ENCODE measurements around the gene NEDD4.

The NEDD4 gene

DNA sequence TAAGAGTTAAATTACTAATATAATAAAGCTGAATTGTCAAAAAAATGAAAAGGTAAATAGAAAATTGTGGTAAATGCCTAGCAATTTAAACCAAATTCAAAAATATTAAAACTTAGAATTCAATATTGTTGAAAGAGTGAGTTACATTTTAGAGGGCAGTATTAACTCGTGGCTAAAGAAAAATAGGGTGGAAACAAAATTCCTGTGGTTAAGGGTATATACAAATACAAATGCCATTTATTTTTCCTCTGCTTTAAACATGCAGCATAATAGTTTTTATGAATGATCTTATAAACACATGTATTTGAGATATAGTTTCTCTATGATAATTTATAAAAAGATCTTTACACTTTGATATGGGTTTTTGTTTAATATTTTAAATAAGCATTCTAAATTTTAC lies 79.0 kb downstream of the NEDD4 start:
- Histone ChIP-seq H3K36me3 (no peaks in the 10 kb centered on the region), H3K4me1 (peaks cover 9% of the 10 kb centered on the region), H3K27me3 (no peaks in the 10 kb centered on the region), H3K9me3 (no peaks in the 10 kb centered on the region), H3K4me3 (ENCODE audit: low read depth, low read length) (no peak overlapping the region)
- DNase-seq: no peak
- TF ChIP-seq, protein P1, sequence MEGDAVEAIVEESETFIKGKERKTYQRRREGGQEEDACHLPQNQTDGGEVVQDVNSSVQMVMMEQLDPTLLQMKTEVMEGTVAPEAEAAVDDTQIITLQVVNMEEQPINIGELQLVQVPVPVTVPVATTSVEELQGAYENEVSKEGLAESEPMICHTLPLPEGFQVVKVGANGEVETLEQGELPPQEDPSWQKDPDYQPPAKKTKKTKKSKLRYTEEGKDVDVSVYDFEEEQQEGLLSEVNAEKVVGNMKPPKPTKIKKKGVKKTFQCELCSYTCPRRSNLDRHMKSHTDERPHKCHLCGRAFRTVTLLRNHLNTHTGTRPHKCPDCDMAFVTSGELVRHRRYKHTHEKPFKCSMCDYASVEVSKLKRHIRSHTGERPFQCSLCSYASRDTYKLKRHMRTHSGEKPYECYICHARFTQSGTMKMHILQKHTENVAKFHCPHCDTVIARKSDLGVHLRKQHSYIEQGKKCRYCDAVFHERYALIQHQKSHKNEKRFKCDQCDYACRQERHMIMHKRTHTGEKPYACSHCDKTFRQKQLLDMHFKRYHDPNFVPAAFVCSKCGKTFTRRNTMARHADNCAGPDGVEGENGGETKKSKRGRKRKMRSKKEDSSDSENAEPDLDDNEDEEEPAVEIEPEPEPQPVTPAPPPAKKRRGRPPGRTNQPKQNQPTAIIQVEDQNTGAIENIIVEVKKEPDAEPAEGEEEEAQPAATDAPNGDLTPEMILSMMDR (IDR thresholded peaks at IDR 0.05; ENCODE audit: low read depth, low read length): no peak

DNA sequence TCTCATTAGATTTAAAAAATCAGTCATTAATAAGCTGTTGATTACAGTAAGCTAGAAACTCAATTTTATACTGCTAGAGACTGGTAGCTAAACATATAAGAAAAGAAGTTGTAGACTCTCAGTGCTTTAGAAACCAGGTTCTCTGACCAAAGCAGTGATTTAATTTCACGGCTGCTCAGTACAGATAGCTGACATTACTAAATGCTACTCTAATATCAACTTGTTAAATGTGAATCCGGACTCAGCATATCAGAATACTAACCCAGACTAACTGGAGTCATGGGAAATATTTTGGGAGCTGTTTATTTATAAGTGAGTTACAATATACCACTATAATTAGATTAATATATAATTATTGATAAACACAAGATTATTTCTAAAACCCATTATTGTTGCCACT lies 80.4 kb downstream of the NEDD4 start:
- DNase-seq: no peak
- Histone ChIP-seq H3K27me3 (no peaks in the 10 kb centered on the region), H3K36me3 (no peaks in the 10 kb centered on the region), H3K4me3 (ENCODE audit: low read depth, low read length) (no peak overlapping the region), H3K4me1 (peaks cover 9% of the 10 kb centered on the region), H3K9me3 (no peaks in the 10 kb centered on the region)
- TF ChIP-seq, protein P1 (IDR thresholded peaks at IDR 0.05; ENCODE audit: low read depth, low read length): no peak

DNA sequence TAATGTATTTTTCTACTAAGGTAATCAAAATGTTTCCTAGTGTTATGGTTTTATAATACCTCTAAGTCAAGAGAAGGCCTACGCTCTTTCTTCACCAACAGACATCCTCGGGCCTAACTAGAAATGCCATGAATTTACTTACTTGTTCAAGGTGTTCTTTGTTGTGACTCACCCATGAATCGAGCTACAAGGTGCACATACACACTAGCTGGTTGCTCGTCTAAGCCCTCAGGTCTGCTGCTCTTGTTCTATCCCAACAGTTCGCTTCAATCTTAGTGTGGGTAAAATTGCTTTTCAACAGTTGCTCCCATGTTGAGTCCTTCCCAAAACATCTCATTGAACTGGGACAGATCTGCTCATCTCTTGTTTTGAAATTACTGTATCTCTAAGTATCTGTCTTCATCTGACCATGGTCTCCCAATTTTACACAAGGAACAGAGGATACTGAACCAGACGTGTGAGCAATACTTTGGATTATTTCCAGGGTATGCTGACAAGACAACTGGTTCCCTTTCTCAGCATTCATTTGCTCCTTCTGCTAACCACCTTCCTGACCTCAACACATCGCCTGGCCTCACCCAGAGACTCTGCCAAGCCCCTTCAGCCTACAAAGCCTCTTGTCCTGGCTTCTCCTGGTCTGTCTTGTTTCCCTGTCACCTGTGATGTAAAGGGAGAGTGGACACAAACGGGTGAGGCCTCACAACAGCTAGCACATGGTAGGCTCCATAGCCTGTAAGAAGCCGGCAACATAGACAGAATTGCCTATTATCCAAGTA lies 84.2 kb downstream of the NEDD4 start:
- peaks cover 11% of the 10 kb centered on the region for H3K4me1 ChIP-seq
- no peak overlapping the region for H3K4me3 ChIP-seq (ENCODE audit: low read depth, low read length)
- H3K27me3 ChIP-seq: no peaks in the 10 kb centered on the region
- H3K9me3 ChIP-seq: no peaks in the 10 kb centered on the region; the same call in 1 of the 2 replicates
- no peaks in the 10 kb centered on the region for H3K36me3 ChIP-seq
- TF ChIP-seq, protein P1 (IDR thresholded peaks at IDR 0.05; ENCODE audit: low read depth, low read length): no peak
- DNase-seq: no peak

DNA sequence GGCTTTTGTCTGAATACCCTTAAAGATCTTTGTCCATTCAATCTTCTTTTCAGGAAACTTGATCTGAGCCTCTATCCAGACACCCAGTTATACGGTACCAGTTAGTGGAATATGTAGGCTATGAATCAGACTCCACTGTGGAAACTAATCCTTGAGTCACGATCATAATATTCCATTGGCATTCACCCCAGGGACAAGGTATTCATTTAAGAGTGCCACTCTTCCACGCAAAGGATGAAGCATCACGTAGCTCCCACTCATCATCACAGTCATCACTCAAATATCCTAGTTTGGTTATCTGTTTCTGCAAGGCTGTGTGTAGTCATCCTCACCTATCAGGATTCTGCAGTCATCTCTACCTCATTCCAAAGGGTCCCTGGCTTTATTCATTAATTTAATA lies 85.6 kb downstream of the NEDD4 start:
- TF ChIP-seq, protein P1 (IDR thresholded peaks at IDR 0.05; ENCODE audit: low read depth, low read length): no peak
- Histone ChIP-seq H3K36me3 (no peaks in the 10 kb centered on the region), H3K27me3 (no peaks in the 10 kb centered on the region), H3K9me3 (no peaks in the 10 kb centered on the region; the same call in 1 of the 2 replicates), H3K4me3 (ENCODE audit: low read depth, low read length) (no peak overlapping the region), H3K4me1 (peaks cover 4% of the 10 kb centered on the region; the same call in 1 of the 2 replicates)
- no peak for DNase-seq

DNA sequence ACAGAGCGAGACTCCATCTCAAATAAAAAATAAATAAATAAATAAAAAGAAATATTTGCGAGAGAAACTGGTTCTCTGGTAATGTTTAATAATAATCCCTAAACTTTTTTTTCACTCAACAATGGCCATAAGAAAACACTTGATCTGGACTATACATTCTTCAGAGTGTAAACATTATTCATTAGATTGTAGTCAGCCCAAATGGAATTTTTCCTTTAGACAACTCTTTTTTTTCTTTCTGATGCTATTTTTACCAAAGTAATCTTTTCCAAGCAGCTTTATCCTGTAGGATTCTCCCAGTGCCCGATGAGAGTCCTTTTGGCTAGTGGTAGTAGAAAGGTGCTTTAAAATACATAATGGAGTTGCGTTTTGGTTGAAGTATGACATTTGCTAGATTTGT lies 90.4 kb downstream of the NEDD4 start:
- TF ChIP-seq, protein P1 (IDR thresholded peaks at IDR 0.05; ENCODE audit: low read depth, low read length): no peak
- H3K4me1 ChIP-seq: peaks cover 2% of the 10 kb centered on the region; the same call in 1 of the 2 replicates
- H3K9me3 ChIP-seq: no peaks in the 10 kb centered on the region; the same call in 1 of the 2 replicates
- no peaks in the 10 kb centered on the region for H3K36me3 ChIP-seq
- H3K27me3 ChIP-seq: no peaks in the 10 kb centered on the region
- no peak for DNase-seq
- H3K4me3 ChIP-seq (ENCODE audit: low read depth, low read length): no peak overlapping the region

DNA sequence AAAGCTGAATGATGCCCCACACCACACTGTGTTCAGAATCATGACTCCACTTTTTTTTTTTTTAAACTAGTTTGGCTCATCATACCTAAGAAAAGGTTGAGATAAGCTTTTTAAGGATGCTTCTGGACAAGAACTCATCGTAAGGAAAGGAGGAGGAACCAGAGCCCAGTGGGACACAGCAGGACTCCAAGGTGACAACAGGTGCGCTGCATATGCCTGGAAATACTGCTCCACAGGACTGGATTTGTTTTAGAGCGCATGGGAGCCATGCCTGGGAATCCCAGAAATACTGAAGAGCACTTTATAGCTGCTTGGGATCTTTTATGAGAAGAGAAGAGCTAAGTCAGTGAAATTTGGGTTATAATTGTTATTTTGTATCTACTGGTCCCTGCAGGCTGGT lies 93.4 kb downstream of the NEDD4 start:
- TF ChIP-seq, protein P1 (IDR thresholded peaks at IDR 0.05; ENCODE audit: low read depth, low read length): no peak
- DNase-seq: no peak
- no peaks in the 10 kb centered on the region for H3K36me3 ChIP-seq
- H3K27me3 ChIP-seq: no peaks in the 10 kb centered on the region
- no peaks in the 10 kb centered on the region for H3K9me3 ChIP-seq
- no peak overlapping the region for H3K4me3 ChIP-seq (ENCODE audit: low read depth, low read length)
- H3K4me1 ChIP-seq: no peaks in the 10 kb centered on the region; the same call in 1 of the 2 replicates
